ENCODE measurements around the gene INTS13. TPM values are rescaled to one million over a fixed set of nuclear protein-coding genes. Genes with fewer than 3 reads are reported as not detected.
A peak's percentile ranks its signal among the peaks of the same experiment; 100 is the strongest.
"Not testable (repeated sequence)": the region's sequence is repeated elsewhere in the genome, so short reads cannot be mapped to it uniquely, and the experiment has no call there.

The INTS13 gene
- polyA plus RNA-seq, 4 donors, result 27.8 to 37.0 (median 33.2) TPM

DNA sequence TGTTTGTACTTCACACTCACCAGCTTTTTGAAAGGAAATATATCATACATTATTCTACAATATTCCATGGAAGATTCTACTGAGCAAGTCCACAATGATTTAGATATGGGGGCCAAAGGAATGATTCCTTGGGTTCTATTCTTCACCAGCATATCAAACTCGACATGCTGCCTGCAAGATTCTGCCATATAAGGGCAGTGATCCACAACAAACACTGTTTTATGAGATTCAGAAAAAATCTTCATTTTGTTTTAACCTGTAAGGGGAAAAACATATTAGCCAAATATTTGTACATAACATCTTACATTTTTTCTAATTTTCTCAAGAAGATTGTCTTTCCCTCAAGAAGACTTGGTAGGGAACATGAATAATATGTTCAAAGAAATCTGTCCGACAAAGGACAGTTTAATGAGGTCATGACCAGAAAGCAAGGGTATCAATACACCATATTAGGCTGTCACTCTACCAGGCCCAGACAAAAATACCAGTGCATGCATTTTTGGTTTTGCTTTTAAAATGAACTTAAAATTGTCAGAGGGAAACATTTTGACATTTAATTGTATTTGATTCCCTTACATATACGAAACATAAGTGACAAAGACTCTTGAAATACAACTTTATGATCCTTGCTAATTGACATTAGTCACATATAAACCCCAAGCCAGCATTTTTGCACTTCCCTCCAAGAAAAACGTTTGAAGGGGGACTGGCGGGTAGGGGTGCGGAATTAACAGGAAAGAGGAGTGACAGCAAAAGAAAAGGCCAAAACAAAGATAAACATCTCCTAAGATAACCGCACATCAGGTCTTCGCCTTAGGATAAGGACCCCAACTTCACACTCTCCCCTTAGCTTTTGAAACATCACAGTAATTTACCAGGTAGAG lies 980 bp downstream of the INTS13 start:
- no peak for DNase-seq (ENCODE audit: low read depth in 4 of 4, low spot score in 2 of 4)

DNA sequence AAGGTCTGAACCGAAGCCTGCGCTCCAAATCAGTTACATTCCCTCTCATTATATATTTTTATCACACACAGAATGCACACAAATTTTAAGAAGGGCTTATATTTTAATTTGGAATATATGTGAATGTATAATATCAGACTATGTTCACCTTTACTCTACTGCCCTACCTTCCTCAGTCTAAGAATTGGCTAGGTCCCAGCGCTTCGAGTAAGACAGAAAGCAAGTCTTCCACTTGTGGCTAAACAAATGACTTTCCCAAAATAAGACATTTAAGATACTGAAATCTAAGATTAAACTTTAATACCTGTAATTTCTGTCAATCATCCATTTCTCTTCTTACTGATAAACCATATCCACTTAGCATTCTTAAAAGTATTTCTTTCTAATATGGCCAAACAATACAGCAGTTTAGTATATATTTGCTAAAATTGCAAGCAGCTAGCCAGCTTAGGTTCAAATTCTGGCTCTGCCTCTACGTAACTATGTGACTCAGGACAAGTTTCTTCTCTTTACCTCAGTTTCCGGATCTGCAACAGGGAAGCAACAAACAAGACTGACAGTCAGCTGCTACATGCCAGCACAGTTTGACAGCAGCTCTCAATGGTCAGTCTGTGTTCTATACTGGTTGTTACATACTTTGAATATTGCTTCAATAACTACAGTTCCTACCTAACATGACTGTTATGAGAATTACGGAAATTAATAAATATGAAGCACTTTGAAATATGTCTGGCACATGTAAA lies 2.0 kb downstream of the INTS13 start:
- DNase-seq (ENCODE audit: low read depth in 4 of 4, low spot score in 2 of 4), result no peak

GRCh38 chr12:26929590-26929989 lies 8.2 kb downstream of the INTS13 start:
- DNase-seq (ENCODE audit: low read depth in 4 of 4, low spot score in 2 of 4), result no peak

DNA sequence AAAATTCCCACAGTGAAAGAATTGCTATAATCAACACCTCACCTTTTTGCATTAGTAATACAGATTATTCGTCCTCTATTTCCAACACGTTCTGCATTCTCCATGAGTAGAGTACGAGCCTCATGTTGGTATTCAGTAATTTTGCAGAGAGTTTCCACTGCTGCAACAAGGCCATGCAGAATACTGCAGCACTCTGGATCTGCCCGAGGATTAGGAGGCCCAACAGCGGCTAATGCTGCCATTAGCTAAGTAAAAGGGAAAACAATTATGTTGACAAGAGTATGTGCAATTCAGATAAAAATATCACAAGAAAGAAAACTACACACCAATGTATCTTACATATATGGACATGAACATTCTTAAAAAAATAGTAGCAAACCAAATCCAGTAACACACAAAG lies 9.1 kb downstream of the INTS13 start:
- no peak for DNase-seq (ENCODE audit: low read depth in 4 of 4, low spot score in 2 of 4)

DNA sequence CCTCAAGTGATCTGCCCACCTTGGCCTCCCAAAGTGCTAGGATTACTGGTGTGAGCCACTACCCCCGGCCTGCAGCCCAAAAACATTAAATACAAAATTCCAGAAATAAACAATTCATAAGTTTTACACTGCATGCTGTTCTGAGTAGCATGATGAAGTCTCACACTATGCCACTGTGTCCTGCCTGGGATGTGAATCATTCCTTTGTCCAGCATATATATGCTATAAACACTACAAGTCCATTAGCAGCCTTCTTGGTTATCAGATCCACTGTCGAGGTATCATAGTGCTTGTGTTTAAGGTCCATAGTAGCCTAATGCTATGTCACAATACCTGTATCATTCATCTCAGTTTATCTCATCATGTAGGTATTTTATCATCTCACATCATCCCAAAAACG lies 15.9 kb downstream of the INTS13 start:
- DNase-seq (ENCODE audit: low read depth in 4 of 4, low spot score in 2 of 4), result no peak

- no peak for DNase-seq (ENCODE audit: low read depth in 4 of 4, low spot score in 2 of 4)
Observed at GRCh38 chr12:26919216-26919555, 18.6 kb downstream of the INTS13 start.

GRCh38 chr12:26918321-26919215 lies 19.2 kb downstream of the INTS13 start:
- no peak for DNase-seq (ENCODE audit: low read depth in 4 of 4, low spot score in 2 of 4)

DNA sequence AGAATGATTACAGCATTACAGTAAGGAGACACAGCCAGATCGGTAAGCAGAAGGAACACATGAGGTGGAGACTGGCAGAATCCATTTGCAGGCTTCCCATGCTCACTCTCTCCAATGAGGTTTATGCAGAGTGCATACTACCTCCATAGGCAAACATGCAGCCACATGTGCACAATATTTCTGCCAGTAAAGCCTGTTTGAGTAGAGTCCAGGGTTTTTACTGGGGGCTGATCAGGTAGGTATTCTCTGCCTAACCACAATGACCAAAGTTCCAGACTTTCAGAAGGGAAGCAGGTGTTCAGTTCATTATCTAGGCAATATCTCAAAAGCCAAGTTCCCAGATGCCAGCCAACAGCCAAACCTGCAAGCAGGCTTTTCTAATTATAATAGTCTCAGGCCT lies 31.1 kb downstream of the INTS13 start:
- DNase-seq (ENCODE audit: low read depth in 4 of 4, low spot score in 2 of 4), result no peak

- DNase-seq (ENCODE audit: low read depth in 4 of 4, low spot score in 2 of 4), result no peak
Observed at GRCh38 chr12:26906024-26906423, 31.8 kb downstream of the INTS13 start.

GRCh38 chr12:26903396-26903795 lies 34.4 kb downstream of the INTS13 start:
- not testable (repeated sequence) for DNase-seq (ENCODE audit: low read depth in 4 of 4, low spot score in 2 of 4)

GRCh38 chr12:26896913-26897312 lies 40.9 kb downstream of the INTS13 start:
- DNase-seq (ENCODE audit: low read depth in 4 of 4, low spot score in 2 of 4), result no peak

- DNase-seq (ENCODE audit: low read depth in 4 of 4, low spot score in 2 of 4), result no peak
Observed at GRCh38 chr12:26895672-26896071, 42.1 kb downstream of the INTS13 start.

DNA sequence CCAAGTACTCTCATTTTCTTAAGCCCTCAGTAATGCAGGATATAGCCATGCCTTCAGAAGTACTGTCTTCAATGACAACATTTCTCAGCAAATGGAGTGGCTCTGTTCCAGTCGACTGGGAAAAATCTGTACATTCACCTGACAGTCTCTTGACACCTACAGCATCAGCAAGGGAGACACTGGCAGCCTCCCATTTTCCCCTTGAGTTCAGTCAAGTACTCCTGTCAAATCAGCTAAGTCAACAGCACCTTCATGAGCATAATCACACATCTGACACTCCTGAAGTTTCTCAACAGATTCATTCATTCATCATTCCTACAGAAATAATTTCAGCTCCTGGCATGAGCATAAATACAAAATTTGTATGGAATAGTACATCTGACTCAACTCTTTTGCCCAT lies 46.1 kb downstream of the INTS13 start:
- no peak for DNase-seq (ENCODE audit: low read depth in 4 of 4, low spot score in 2 of 4)

GRCh38 chr12:26890784-26891183 lies 47.0 kb downstream of the INTS13 start:
- DNase-seq (ENCODE audit: low read depth in 4 of 4, low spot score in 2 of 4), result no peak

DNA sequence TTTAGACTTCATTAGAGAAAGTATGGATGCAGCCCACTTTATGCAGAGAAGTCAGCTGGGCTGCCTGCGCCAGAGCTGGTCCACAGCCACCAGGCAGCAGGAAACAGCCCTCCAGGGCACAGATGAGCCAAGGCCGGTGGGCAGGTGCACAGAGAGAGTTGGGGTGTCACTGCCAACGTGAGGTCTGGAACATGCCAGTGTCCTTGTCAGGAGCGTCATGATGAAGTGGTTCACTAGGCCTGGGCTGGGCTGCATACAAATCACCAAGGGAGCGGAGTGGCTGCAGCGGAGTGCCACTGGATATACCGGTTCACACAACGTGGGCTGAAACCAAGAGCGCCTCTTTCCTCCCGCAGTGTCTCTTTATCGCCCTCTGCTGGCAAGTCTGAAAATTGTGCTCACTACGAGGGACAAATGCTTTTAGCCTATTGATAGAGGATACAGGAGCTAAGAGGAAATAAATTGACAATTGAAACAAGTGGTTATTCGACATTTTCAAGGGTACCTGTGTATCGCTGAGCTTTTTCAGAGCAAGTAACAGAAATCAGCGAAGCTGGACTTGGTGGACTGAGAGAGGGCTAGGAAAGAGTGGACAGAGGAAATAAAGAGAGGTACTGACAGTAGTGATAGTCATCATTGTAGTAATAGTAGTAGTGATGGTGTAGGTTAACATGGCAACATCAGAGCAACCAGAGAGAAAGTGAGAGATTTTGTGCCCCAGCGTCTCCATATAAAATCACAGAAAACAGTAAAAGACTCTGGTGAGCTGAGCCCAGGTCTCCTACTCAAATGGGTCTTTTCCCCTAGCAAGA lies 52.8 kb downstream of the INTS13 start:
- peak; percentile 65 to 84 (median 67) for DNase-seq (ENCODE audit: low read depth in 4 of 4, low spot score in 2 of 4)

GRCh38 chr12:26880625-26881024 lies 57.2 kb downstream of the INTS13 start:
- DNase-seq (ENCODE audit: low read depth in 4 of 4, low spot score in 2 of 4), result no peak

- no peak for DNase-seq (ENCODE audit: low read depth in 4 of 4, low spot score in 2 of 4)
Observed at GRCh38 chr12:26878661-26879119, 59.1 kb downstream of the INTS13 start.

GRCh38 chr12:26874501-26875296 lies 63.1 kb downstream of the INTS13 start:
- no peak for DNase-seq (ENCODE audit: low read depth in 4 of 4, low spot score in 2 of 4)

DNA sequence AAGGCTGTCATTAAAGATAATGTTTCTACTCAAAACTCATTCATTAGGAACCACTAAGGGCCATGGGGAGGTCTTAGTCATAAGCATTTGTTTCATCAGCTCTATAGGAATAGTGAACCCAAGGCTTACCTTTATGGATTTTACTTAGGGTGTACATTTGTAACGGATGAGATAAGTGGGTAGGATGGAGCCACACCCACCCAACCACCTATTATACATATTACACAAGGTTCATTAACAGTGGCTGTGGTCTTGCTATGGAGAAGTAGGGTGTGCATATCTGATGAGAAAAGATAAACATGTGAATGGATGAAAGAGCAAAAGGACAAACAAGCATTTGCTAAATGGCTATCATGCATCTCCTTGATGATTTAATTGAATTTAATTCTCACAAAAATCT lies 65.2 kb downstream of the INTS13 start:
- DNase-seq (ENCODE audit: low read depth in 4 of 4, low spot score in 2 of 4), result no peak

Data from left renal cortex interstitium (tissue), 4 donors.